ENCODE results near the gene STX8.

Gene STX8

DNA sequence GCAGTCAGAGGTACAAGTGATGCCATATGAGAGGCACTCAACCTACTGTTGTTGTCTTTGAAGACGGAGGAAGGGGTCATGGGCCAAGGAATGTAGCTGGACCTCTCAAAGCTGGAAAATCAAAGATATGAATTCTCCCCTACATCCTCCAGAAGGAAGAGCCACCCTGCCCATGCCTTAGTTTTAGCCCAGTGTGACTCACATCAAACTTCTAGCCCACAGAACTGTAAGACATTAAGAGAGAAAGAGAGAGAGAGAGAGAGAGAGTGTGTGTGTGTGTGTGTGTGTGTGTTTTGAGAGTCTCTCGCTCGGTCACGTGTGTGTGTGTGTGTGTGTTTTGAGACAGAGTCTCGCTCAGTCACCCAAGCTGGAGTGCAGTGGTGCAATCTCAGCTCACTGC lies 87.1 kb downstream of the STX8 start:
- Histone ChIP-seq H3K9ac (ENCODE audit: low read depth, low read length) (no peak overlapping the region), H3K4me2 (ENCODE audit: low read length) (no peak overlapping the region)

DNA sequence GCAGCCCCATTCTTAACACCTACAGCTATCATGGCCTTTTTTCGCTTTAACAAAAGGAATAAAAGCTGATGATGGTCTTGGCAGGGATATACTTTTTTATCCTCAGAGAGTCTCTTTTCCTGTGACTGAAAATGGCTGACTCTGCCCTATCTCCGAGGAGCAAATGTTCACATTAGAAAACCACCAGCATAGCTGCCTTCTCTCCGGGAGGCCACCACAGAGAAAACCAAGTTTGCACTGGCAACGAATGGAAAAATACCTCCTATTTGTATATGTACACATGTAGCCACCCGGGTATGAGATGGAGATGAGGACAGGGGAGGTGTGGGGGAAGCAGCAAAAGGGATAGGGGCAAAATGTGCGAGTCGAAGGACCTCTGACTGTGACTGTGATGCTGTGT lies 88.2 kb downstream of the STX8 start:
- peaks cover 2% of the 10 kb centered on the region for H3K4me1 ChIP-seq (ENCODE audit: control insufficient read depth, insufficient read depth, low read length)
- H3K4me2 ChIP-seq (ENCODE audit: low read length): no peak overlapping the region
- H3K9ac ChIP-seq (ENCODE audit: low read depth, low read length): no peak overlapping the region
- H3K9me3 ChIP-seq (replicated peaks; ENCODE audit: low read length): no peaks in the 10 kb centered on the region
- H3K36me3 ChIP-seq (ENCODE audit: insufficient read depth, low read length): no peaks in the 10 kb centered on the region
- H3K27me3 ChIP-seq (ENCODE audit: control insufficient read depth, insufficient read depth, low read length): no peaks in the 10 kb centered on the region
- no peak overlapping the region for H3K4me3 ChIP-seq (ENCODE audit: low read length)

More for the DNA sequence above, 87.1 kb downstream of the STX8 start:
- no peaks in the 10 kb centered on the region for H3K36me3 ChIP-seq (ENCODE audit: insufficient read depth, low read length)
- no peak overlapping the region for H3K4me3 ChIP-seq (ENCODE audit: low read length)
- H3K27me3 ChIP-seq (ENCODE audit: control insufficient read depth, insufficient read depth, low read length): no peaks in the 10 kb centered on the region
- H3K9me3 ChIP-seq (replicated peaks; ENCODE audit: low read length): no peaks in the 10 kb centered on the region
- H3K4me1 ChIP-seq (ENCODE audit: control insufficient read depth, insufficient read depth, low read length): peaks cover 2% of the 10 kb centered on the region

DNA sequence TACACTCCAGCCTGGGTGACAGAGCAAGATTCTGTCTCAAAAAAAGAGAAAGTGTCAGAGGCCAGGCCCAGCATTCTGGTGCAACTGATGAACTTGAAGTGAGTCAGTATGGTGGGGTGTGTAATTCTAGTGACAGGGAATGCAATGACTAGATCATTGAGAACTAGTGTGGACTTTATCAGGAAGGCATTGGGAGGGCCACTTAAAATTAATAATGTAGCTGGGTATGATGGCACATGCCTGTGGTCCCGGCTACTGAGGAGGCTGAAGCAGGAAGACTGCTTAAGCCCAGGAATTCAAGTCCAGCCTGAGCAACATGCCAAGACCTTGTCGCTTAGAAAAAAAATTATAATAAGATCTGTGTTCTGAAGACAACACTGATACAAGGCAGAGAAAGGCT lies 90.8 kb downstream of the STX8 start:
- H3K4me1 ChIP-seq (ENCODE audit: control insufficient read depth, insufficient read depth, low read length): peaks cover 2% of the 10 kb centered on the region
- H3K4me2 ChIP-seq (ENCODE audit: low read length): no peak overlapping the region
- no peaks in the 10 kb centered on the region for H3K36me3 ChIP-seq (ENCODE audit: insufficient read depth, low read length)
- H3K9ac ChIP-seq (ENCODE audit: low read depth, low read length): no peak overlapping the region
- H3K9me3 ChIP-seq (replicated peaks; ENCODE audit: low read length): no peaks in the 10 kb centered on the region
- H3K27me3 ChIP-seq (ENCODE audit: control insufficient read depth, insufficient read depth, low read length): no peaks in the 10 kb centered on the region
- H3K4me3 ChIP-seq (ENCODE audit: low read length): no peak overlapping the region

DNA sequence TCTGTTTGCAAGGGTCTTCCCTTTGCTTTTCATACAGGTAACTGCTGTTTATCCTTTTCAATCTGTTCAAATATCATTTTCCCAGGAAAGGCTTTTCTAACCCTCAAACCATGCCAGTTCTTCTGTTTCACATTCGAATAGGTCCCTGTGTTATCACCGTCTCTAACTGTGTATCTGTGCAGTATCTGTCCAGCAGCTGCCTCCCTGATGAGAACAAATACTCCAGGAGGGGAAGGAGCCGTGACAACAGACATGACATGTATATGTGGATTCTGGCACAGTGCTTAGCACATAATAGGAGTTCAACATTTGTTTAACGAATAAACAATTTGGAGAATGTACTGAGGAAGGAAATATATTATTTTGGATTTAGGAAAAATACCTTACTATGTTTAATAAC lies 95.7 kb downstream of the STX8 start:
- no peak overlapping the region for H3K4me2 ChIP-seq (ENCODE audit: low read length)
- no peaks in the 10 kb centered on the region for H3K36me3 ChIP-seq (ENCODE audit: insufficient read depth, low read length)
- H3K9me3 ChIP-seq (replicated peaks; ENCODE audit: low read length): no peaks in the 10 kb centered on the region
- H3K4me3 ChIP-seq (ENCODE audit: low read length): no peak overlapping the region
- H3K9ac ChIP-seq (ENCODE audit: low read depth, low read length): no peak overlapping the region
- H3K4me1 ChIP-seq (ENCODE audit: control insufficient read depth, insufficient read depth, low read length): peaks cover 2% of the 10 kb centered on the region
- no peaks in the 10 kb centered on the region for H3K27me3 ChIP-seq (ENCODE audit: control insufficient read depth, insufficient read depth, low read length)

DNA sequence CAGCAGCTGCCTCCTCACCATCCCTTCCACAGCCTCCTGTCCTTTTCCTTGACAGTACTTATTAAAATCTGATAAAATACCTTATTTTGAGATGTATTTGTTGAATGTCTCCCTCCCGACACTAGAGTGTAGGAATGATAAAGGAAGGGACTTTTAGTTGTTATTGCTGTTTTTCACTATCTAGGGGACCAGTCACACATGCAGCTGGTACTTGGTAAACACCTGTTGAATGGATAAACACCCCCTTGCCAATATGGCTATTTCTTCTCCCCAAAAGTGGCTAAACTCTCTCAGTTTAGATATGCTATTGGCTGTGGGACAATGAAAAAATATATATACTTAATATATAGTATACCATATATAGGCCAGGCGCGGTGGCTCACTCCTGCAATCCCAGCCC lies 96.7 kb downstream of the STX8 start:
- no peaks in the 10 kb centered on the region for H3K9me3 ChIP-seq (replicated peaks; ENCODE audit: low read length)
- peaks cover 3% of the 10 kb centered on the region for H3K4me1 ChIP-seq (ENCODE audit: control insufficient read depth, insufficient read depth, low read length)
- no peak overlapping the region for H3K4me2 ChIP-seq (ENCODE audit: low read length)
- no peaks in the 10 kb centered on the region for H3K36me3 ChIP-seq (ENCODE audit: insufficient read depth, low read length)
- H3K4me3 ChIP-seq (ENCODE audit: low read length): no peak overlapping the region
- no peak overlapping the region for H3K9ac ChIP-seq (ENCODE audit: low read depth, low read length)
- no peaks in the 10 kb centered on the region for H3K27me3 ChIP-seq (ENCODE audit: control insufficient read depth, insufficient read depth, low read length)

DNA sequence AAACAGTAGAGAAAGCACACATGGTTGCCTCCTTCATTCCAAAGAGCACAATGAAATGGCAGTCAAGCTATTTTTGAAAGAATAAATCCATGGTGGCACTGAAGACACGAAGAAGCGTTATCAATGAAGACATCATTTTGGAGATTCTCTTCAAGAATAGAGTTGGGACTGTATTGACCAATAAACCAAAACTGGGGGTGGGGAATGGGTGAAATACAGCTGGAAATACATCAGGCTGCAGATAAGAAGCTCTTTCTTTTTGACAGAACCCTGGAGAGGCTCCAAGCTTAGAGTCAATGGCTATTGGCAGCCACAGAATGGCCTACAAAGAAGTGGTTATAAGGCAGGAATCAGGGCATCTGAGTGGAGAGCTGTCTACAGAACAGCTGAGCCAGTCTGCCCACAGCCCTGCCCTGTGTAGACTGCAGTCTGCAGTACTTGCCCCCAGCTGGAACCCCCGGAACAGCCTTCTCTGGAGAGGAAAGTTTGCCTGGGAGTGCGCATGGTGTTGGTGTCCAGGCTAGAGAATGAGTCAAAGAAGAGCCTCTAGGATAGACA lies 100.4 kb downstream of the STX8 start:
- no peaks in the 10 kb centered on the region for H3K9me3 ChIP-seq (replicated peaks; ENCODE audit: low read length)
- H3K27me3 ChIP-seq (ENCODE audit: control insufficient read depth, insufficient read depth, low read length): no peaks in the 10 kb centered on the region
- no peak overlapping the region for H3K4me3 ChIP-seq (ENCODE audit: low read length)
- peaks cover 21% of the 10 kb centered on the region for H3K4me1 ChIP-seq (ENCODE audit: control insufficient read depth, insufficient read depth, low read length)
- no peak overlapping the region for H3K4me2 ChIP-seq (ENCODE audit: low read length)
- no peak overlapping the region for H3K9ac ChIP-seq (ENCODE audit: low read depth, low read length)
- no peaks in the 10 kb centered on the region for H3K36me3 ChIP-seq (ENCODE audit: insufficient read depth, low read length)

DNA sequence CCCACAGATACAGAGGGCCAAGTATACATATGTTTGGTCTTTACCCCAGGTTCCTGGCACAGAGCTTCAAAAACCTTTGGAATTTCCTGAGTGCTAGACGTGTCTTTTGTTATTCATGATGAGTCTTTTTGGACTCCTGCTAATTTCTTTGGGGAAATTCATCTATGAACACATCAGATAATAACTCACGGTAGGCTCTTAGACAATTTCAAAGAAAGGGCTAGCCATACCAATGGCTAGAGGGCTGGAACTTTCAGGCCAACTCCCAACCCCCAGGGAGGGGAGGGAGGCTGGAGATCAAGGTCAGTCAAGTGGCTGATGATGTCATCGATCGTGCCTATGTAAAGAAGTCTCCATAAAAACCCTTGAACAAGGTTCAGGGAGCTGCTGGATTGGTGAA lies 101.9 kb downstream of the STX8 start:
- Histone ChIP-seq H3K4me1 (ENCODE audit: control insufficient read depth, insufficient read depth, low read length) (peaks cover 21% of the 10 kb centered on the region), H3K9ac (ENCODE audit: low read depth, low read length) (no peak overlapping the region), H3K4me3 (ENCODE audit: low read length) (no peak overlapping the region), H3K27me3 (ENCODE audit: control insufficient read depth, insufficient read depth, low read length) (no peaks in the 10 kb centered on the region), H3K4me2 (ENCODE audit: low read length) (no peak overlapping the region), H3K36me3 (ENCODE audit: insufficient read depth, low read length) (no peaks in the 10 kb centered on the region), H3K9me3 (replicated peaks; ENCODE audit: low read length) (no peaks in the 10 kb centered on the region)

DNA sequence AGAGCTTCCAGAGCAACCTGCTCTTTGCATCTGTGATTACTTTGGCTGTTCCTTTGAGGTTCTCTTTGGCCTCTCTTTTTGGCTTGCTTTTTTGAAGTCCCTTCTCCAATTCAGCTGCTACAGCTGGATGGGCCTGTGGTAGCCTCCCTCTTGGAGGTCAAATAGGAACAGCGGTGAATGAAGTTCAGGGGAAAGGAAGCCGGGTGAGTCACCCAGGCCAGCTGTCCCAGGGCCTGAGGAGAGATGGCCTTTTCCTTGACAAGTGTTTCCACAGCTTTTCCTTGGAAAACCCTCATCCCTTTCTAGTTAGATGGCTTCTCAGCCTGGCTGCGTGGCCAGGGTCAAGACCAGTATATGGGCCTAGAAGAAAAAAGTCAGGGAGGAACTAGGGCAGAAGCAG lies 103.1 kb downstream of the STX8 start:
- Histone ChIP-seq H3K36me3 (ENCODE audit: insufficient read depth, low read length) (no peaks in the 10 kb centered on the region), H3K4me2 (ENCODE audit: low read length) (peak overlapping the region; percentile 2), H3K9ac (ENCODE audit: low read depth, low read length) (no peak overlapping the region), H3K9me3 (replicated peaks; ENCODE audit: low read length) (no peaks in the 10 kb centered on the region), H3K4me3 (ENCODE audit: low read length) (peak overlapping the region; percentile 16), H3K27me3 (ENCODE audit: control insufficient read depth, insufficient read depth, low read length) (no peaks in the 10 kb centered on the region), H3K4me1 (ENCODE audit: control insufficient read depth, insufficient read depth, low read length) (peaks cover 21% of the 10 kb centered on the region)

DNA sequence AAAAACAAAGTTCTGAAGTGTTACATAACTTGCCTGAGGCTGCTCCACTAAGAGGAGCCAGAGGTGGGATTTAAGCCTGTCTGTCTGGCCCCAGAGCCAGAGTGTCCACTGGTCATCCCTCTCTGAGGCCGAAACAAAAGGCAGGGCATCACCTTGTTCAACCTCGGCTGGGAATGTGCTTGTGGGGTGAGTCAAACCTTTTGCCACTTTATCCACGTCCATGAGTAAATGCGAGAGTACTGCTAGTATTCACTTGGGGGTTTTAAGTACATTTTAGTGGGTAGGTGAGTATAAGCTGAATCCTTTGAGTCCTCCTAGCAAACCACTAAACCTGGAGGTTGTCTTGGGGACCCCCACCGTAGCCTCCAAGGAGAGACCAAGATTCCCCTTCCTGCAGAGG lies 103.5 kb downstream of the STX8 start:
- H3K36me3 ChIP-seq (ENCODE audit: insufficient read depth, low read length): no peaks in the 10 kb centered on the region
- no peaks in the 10 kb centered on the region for H3K27me3 ChIP-seq (ENCODE audit: control insufficient read depth, insufficient read depth, low read length)
- H3K9ac ChIP-seq (ENCODE audit: low read depth, low read length): no peak overlapping the region
- peak overlapping the region; percentile 2 for H3K4me2 ChIP-seq (ENCODE audit: low read length)
- peaks cover 21% of the 10 kb centered on the region for H3K4me1 ChIP-seq (ENCODE audit: control insufficient read depth, insufficient read depth, low read length)
- H3K9me3 ChIP-seq (replicated peaks; ENCODE audit: low read length): no peaks in the 10 kb centered on the region
- peak overlapping the region; percentile 16 for H3K4me3 ChIP-seq (ENCODE audit: low read length)

DNA sequence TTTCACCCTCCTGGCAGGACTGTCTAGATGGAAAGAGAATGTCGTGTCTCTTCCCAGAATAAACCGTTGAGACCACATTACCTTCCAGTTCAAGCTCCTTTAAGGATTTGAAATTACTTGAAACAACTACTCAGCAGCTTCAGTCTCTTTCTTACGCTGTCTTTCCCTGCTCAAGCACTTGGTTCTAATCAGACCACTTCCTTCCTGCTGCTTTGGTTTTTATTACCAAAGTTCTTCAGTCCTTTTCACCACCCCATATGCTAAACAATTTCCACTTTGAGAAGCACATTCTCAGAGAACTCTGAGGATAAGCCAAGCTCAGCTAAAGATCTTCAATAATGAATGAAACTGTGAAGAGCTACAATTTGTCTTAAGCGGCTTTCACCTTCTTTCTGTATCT lies 105.4 kb downstream of the STX8 start:
- H3K4me1 ChIP-seq (ENCODE audit: control insufficient read depth, insufficient read depth, low read length): peaks cover 21% of the 10 kb centered on the region
- H3K27me3 ChIP-seq (ENCODE audit: control insufficient read depth, insufficient read depth, low read length): no peaks in the 10 kb centered on the region
- no peaks in the 10 kb centered on the region for H3K36me3 ChIP-seq (ENCODE audit: insufficient read depth, low read length)
- no peak overlapping the region for H3K4me3 ChIP-seq (ENCODE audit: low read length)
- H3K9ac ChIP-seq (ENCODE audit: low read depth, low read length): no peak overlapping the region
- no peak overlapping the region for H3K4me2 ChIP-seq (ENCODE audit: low read length)
- H3K9me3 ChIP-seq (replicated peaks; ENCODE audit: low read length): no peaks in the 10 kb centered on the region

DNA sequence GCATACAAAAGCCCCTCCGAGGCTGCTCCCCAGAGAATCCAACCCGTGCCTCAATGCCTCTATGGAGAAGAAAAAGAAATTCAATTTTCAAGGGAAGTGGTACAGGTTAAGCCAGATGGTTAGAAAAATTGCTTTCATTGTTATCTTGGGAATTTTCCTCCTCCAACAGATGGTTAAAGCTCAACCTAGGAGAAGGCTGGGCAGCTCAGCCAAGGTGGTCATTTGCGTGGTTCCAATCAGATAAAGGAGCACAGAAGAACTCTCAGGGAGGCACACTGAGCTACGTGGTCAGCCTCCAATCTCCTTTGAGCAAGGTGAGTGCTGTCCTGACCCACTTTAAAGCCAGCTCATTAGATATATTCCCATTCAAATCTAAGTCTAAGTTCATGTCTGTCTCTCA lies 106.7 kb downstream of the STX8 start:
- H3K27me3 ChIP-seq (ENCODE audit: control insufficient read depth, insufficient read depth, low read length): no peaks in the 10 kb centered on the region
- H3K4me3 ChIP-seq (ENCODE audit: low read length): no peak overlapping the region
- no peak overlapping the region for H3K9ac ChIP-seq (ENCODE audit: low read depth, low read length)
- no peaks in the 10 kb centered on the region for H3K9me3 ChIP-seq (replicated peaks; ENCODE audit: low read length)
- H3K4me2 ChIP-seq (ENCODE audit: low read length): no peak overlapping the region
- no peaks in the 10 kb centered on the region for H3K36me3 ChIP-seq (ENCODE audit: insufficient read depth, low read length)
- H3K4me1 ChIP-seq (ENCODE audit: control insufficient read depth, insufficient read depth, low read length): peaks cover 21% of the 10 kb centered on the region

DNA sequence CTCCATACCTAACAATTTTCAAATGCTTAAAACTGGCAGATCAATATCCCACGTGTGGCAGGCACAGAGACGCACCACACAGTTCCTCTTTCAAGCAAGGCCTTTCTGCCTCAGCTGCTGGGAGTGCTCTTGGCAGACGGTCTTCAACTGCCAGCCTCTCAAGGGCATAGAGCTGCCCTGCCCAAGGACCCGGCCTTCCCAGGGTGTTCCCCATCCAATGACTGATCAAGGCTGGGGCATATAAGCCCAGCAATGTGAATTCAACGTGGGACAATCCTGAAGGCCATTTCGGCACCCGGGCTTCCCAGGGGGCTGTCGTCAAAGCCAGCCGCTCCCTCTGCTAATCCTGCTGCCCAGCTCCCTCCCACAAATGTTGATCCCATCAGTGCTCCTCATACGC lies 107.1 kb downstream of the STX8 start:
- no peak overlapping the region for H3K9ac ChIP-seq (ENCODE audit: low read depth, low read length)
- no peak overlapping the region for H3K4me3 ChIP-seq (ENCODE audit: low read length)
- no peaks in the 10 kb centered on the region for H3K27me3 ChIP-seq (ENCODE audit: control insufficient read depth, insufficient read depth, low read length)

More for the DNA sequence above, 107.1 kb downstream of the STX8 start:
- H3K9me3 ChIP-seq (replicated peaks; ENCODE audit: low read length): no peaks in the 10 kb centered on the region
- H3K36me3 ChIP-seq (ENCODE audit: insufficient read depth, low read length): no peaks in the 10 kb centered on the region
- H3K4me2 ChIP-seq (ENCODE audit: low read length): no peak overlapping the region
- peaks cover 17% of the 10 kb centered on the region for H3K4me1 ChIP-seq (ENCODE audit: control insufficient read depth, insufficient read depth, low read length)

Measured in skeletal muscle satellite cell (primary cell).